H54 (cell line): ENCODE data around the gene NUAK2.

Source experiments
- DNase-seq: peaks from one replicate; pipeline ENCODE4 v3.0.0; 2011; ENCODE audit warnings: low spot score, mixed read lengths; ENCODE audit not compliant: insufficient read length
- FAIRE-seq: peaks from 3 replicates; lab custom pipeline; 2011; peaks lifted over from hg19 to GRCh38; lab: Jason Lieb, UNC
- POLR2A ChIP-seq: IDR thresholded peaks from 2 replicates; pipeline ENCODE4 v1.6.1; 2011; ENCODE audit warnings: low read depth, mild to moderate bottlenecking, low read length

NUAK2 gene

DNA sequence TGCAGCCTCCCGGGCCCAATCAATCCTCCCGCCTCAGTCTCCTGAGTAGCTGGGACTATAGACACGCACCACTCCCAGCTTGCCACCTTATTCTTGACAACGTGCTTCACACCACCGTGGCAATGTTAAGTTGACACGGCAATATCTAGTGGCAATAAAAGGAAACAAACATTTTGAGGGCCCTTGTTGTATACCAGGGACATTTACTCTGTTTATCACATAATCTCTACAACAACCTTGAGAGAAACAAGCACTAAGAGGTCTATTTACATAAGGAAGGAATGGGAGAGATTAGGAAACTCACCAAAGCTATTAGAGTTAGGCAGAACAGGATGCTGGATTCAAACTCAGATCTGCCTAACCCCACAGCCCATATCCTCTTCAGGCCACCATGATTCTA lies 32.1 kb upstream of the NUAK2 start:
- no peak for DNase-seq
- no peak for FAIRE-seq
- TF ChIP-seq POLR2A = no peak

DNA sequence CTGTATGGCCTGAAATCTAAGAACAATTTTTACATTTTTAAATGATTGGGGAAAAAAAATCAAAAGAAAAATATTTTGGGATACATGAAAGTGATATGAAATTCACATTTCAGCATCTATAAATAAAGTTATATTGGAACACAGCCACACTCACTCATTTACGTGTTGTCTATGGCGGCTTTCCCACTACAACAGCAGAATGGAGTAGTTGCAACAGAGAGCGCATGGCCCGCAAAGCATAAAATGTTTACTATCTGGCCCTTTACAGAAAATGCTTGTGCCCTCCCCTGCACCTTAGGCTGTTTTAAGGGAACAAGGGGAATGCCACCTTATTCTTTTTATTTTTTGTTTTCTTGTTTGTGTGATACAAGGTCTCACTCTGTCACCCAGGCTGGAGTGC lies 31.6 kb upstream of the NUAK2 start:
- no peak for TF ChIP-seq POLR2A
- DNase-seq (no peak), FAIRE-seq (no peak)

DNA sequence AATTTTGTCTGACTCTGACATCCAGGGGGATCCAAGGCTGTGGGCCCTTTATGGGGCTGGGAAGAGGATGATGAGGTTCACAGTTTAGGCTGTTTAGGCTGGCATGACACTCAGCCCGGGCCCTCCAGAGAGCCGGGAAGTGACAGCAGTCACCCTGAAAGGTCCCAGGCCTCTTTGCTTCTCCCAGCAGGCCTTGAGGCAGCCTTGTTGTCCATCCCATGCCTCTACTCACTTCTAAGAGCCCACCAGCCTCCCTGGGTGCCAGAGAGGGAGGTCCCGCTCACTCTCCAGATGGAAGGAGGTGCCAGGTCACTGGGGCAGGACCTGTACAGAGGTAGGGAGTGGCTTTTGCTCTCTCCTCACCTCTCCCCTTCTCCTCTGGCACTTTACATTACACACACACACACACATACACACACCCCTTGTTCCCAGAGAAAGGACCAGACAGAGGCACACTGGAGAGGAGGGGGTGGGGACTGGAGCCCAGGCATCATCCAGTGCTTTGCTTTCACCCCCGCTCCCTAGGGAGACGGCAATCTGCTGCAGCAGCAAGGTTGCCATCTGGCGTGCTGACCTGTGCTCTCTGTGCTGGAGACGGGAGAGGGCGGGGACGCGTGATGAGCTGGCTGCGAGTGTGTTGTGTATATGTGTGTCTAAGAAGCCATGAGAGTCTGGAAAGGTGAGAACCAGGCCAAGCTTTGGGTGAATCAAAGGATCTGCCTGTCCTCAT lies 30.6 kb upstream of the NUAK2 start:
- no peak for TF ChIP-seq POLR2A
- FAIRE-seq (no peak), DNase-seq (no peak)

DNA sequence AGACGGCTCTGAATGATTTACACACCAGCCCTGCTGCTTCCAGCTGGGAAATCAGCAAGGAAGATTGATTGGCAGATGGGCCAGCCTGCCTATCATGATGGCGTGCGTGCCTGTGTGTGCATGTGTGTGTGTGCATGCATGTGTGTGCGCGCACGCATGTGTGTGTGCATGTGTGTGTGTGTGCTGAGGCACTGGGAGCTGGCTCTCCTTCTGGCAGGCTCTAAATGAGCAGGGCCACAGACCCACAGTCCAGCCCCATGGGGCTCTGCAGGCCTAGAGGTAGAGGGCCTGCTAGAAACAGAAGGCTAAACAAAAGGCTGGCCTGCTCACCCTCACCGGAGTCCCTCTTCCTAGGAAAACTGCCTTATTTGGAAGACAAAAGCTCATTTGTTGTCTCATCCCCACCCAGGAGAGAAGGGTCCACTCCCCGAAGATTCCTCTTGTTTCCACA lies 29.2 kb upstream of the NUAK2 start:
- DNase-seq (no peak), FAIRE-seq (no peak)
- no peak for TF ChIP-seq POLR2A

DNA sequence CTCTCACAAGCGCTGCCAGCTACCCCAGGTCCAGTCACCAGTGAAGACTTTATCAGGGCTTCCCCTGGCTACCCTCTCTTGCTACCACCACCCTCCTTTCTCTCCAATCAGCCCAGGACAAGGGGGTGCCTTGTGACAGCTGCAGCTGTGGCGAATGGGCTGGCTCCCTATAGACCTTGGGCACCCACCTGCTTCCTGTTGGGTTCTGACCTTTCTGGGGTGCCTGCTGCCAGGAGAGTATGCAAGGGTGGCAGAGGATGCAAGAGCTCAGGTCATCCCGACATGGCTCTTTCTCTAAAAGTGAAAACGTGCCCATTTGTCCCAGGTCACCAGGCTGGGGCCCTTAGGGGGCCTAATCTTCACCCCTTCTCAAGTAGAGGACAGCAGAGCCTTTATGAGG lies 28.6 kb upstream of the NUAK2 start:
- no peak for TF ChIP-seq POLR2A
- FAIRE-seq (no peak), DNase-seq (no peak)

DNA sequence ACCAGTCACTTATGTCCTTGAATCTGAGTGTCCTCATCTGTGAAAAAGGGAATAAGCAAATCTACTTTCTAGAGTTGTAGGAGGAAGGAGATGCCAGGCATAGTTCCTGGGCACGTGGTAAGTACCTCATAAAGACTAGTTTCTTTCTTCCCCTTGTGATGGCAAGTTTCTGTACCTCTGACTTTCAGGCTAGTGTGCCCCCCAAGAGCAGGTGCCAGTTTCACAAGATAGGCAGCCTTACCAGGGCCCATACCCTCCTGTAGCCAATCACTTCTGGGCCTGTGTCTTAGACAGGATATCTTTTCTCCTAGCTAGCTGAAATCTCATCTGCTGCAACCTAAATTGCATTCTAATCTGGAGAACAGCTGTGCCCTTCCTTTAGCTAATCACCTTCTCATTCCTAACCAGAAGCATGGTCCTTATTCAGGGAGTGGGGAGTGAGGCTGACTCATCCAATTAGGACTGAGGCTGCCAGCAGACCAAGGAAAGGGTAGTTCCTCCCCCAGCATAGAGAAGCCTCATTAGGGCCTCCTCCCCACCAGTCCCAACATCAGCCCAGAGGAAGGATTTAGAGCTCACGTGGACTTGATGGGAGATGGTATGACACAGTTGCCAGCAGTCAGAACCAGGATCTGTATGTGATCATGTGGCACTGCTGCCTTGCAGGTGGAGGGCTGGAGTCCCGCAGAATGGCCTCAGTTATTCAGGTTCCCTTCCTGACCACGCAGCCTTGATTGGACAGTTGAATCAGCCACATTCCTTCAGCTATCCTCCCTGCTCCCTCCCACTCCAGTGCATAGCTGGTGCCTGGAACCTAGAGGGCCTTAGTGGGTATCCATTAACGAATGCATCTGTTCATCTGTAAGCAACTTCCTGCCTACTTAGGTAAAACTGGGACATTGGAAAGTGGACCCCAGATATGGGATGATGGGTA lies 27.3 kb upstream of the NUAK2 start:
- DNase-seq (no peak), FAIRE-seq (no peak)
- TF ChIP-seq POLR2A = no peak

DNA sequence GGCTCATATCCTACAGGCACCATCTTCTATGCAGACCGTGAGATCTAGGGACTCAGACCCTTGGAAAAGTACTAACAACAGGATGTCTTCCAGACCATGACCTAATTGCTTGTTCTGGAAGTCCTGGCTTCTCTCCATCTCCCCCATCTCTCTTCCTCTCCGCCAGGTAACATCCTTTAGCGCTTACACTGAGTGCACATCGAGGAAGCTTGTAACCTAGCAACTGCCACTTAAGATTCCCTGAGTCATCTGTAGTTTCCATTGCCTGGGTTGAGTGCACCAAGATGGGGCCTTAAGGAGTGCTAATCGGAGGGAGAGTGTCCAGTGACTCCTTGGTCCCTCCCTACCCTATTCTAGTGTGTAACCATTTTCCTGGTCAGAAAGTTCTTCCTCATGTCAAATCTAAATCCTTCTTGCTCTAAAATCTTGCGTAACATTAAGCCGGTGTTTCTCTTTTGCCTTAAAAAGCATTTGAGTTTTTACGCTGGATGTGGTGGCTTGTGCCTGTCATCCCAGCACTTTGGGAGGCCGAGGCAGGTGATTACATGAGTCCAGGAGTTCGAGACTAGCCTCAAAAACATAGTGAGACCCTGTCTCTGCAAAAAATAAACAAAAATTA lies 25.5 kb upstream of the NUAK2 start:
- no peak for DNase-seq
- no peak for FAIRE-seq
- no peak for TF ChIP-seq POLR2A

DNA sequence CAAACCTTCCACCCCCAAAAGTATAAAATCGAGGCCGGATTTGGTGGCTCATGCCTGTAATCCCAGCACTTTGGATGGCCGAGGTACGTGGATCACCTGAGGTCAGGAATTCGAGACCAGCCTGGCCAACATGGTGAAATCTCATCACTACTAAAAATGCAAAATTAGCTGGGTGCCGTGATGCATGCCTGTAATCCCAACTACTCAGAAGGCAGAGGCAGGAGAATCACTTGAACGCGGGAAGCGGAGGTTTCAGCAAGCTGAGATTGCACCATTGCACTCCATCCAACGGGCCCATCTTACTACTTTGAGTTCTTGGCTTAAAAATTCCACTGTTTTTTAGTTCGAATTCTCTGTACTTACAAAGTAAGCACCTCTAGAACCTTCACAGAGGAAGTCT lies 24.2 kb upstream of the NUAK2 start:
- no peak for TF ChIP-seq POLR2A
- no peak for DNase-seq
- FAIRE-seq = no peak

DNA sequence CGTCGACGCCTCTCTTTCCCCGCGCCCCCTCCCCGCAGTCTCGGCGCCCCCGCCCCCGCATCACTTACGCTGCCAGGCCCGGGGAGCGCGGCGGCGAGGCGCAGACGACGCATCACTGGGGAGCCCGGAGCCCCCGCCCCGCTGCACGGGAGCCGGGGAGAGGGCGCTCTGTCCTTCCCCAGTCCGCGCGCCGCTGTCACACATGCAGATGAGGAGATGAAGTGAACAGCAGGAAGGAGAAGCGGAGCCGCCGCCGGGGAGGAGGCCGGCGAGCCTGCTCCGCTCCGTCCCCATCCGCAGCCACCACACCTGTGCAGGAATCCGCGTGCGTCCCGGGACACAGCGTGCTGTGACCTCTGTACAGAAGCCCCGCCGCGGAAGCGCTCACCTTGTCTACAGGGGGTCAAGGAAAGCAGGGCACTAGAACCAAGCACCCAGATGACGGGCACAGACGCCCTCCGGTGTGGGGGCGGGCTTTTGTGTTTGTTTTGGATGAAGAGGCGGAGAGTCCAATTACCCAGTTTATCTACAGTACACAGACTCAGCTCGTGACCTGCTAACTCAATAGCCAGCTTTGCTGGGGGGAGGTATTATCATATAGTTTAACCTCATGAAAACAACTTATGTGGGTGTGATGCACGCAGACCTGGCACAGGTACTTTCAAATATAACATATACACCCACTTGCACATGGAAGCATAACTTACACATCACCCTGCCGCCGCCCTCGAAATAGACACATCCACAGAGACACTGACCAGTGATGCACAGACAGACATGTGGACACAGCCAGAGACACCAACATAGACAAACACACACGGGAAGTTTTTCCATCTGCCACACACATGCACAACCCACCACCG lies 22.8 kb upstream of the NUAK2 start:
- FAIRE-seq = no peak
- no peak for DNase-seq

DNA sequence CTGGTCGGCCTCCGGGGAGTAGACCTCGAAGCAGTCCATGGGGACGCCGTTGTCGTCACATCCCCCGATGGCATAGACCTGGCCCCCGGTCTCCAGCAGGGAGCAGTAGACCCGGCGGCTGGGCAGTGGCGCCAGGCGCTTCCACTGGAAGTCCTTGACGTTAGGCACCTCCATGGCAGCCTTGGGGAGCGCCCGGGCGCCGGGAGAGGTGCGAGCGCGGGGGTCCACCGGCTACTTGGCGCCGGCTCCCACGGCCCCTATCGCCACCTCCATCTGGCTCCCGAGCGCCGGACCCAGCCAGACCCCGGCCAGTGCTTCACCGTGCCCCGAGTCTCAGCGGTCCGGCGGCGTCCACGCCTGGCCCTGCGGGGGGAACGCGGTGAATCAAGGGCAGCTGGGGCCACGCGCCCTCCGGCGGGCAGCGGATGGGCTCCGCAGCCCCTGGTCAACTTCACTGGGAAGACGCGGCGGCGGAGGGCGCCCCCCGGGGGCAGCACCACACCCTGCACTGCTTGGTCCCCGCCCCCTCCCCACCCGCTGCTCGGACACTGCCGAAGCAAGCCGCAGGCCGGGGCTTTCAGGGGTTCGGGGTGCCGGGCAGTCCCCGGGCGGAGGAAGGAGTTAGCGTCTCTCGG lies 22.0 kb upstream of the NUAK2 start:
- no peak for TF ChIP-seq POLR2A
- FAIRE-seq (no peak), DNase-seq (no peak)

More for the DNA sequence above, 22.8 kb upstream of the NUAK2 start:
- no peak for TF ChIP-seq POLR2A

DNA sequence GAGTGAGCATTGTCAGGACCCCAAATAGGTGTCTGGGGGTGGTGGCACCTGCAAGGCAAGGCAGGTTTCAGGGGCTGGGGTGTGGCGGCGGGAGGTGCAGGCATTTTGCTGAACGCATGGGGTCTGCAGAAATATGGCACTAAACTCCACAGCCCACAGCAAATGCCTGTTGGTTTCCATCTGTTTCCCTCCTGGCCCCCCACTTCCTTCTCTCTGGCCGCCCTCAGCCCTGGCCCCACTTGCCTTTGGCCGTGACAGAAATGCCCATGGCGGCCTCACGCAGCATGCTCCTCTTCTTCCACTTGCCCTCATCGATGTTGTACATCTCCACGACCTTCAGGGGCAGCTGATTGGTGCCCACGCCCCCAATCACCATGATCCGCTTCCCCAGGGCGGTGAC lies 21.4 kb upstream of the NUAK2 start:
- no peak for TF ChIP-seq POLR2A
- FAIRE-seq (no peak), DNase-seq (no peak)

DNA sequence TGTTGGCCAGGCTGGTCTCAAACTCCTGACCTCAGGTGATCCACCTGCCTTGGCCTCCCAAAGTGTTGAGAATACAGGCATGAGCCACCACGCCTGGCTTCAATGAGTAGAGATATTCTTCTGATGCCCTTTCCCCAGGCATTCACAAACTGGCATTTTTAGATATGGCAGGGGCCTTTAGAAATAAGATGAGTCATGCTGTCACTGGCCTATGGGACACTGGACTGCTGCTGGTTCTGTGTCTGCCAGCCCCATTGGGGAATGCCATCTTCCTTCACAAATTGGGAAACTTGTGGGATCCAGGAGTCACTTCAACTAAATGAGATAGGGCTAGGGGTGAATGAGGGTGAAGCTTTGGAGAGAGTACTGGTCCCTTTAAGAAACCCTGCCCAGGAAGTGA lies 19.1 kb upstream of the NUAK2 start:
- DNase-seq (no peak), FAIRE-seq (no peak)
- TF ChIP-seq POLR2A = no peak

DNA sequence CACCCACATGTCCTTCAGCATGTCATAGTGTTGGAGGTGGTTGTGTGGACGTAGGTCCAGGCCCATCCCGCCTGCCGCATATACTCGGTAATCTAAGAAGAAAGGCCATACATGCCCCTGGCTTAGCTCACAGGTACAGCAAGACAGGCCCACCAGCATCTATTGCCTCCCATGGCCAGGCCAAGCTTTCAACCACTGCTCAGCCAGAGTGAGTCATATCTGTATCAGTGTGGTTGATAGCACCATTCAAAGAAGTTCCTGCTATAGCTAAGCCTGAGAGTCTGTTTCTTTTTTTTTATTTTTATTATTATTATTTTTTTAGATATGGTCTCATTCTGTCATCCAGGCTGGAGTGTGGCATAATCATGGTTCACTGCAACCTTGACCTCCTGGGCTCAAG lies 18.2 kb upstream of the NUAK2 start:
- FAIRE-seq = no peak

More for the DNA sequence above, 18.2 kb upstream of the NUAK2 start:
- no peak for DNase-seq
- no peak for TF ChIP-seq POLR2A
